IPS DF 4.7 (cell line): ENCODE data around the gene NEK9.
"Not testable (repeated sequence)": the region's sequence is repeated elsewhere in the genome, so short reads cannot be mapped to it uniquely, and the experiment has no call there.

Source experiments
- DNase-seq: peaks from one replicate; pipeline ENCODE4 v3.0.0-alpha.2; 2013; ENCODE audit warnings: low spot score; ENCODE audit errors: extremely low read depth

Gene NEK9

GRCh38 chr14:75144944-75145343, 18.1 kb upstream of the NEK9 start:
- DNase-seq: no peak

DNA sequence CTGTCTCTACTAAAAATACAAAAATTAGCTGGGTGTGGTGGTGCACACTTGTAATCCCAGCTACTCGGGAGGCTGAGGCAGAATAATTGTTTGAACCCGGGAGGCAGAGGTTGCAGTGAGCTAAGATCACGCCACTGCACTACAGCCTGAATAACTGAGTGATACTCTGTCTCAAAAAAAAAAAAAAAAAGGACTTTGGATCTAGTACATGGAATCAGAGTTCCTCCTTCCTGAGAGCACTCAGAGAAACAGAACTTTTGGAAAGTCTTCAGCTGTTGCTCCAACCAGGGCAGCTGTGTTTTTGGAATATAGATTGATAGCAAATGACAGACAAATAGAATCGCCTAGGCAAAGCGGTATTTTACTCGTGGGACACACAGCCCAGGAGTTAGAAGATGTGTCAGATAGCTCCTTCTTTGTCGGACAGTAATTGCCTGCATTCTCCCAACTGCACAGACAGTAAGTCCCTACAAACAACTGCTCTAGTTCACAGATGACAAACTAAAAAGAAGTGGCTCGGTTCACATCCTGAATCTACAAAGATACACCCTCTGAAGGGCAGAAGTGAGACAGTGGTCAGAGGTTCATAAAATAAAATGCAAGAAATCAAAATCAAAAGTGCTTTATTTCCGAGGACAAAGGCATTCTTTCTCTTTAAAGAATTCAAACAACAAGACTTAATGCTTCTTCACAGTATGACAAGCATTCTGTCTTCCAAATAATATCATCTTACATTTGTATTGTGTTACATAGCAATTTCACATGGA, 17.1 kb upstream of the NEK9 start:
- no peak for DNase-seq

GRCh38 chr14:75142494-75142893, 15.6 kb upstream of the NEK9 start:
- no peak for DNase-seq

DNA sequence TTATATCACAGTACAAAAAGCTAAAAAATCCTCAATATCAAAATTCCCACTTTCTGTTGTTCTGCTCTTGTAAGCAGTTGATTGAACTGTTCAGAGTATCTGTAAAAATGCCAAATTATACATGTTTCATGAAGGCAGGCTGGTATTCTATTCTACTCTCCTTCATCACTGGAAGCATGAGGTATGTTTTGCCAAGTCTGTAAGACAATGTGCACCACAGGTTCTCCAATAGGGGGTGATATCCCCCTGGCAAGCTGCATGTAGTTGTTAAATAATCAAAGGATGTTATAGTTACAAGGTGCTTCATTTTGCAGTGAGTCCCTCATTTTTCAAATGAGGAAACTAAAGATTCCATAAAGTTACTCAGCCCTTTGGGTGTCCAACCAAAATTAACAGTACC, 15.1 kb upstream of the NEK9 start:
- no peak for DNase-seq

- DNase-seq: no peak
Measured at GRCh38 chr14:75141062-75141461, 14.2 kb upstream of the NEK9 start.

DNA sequence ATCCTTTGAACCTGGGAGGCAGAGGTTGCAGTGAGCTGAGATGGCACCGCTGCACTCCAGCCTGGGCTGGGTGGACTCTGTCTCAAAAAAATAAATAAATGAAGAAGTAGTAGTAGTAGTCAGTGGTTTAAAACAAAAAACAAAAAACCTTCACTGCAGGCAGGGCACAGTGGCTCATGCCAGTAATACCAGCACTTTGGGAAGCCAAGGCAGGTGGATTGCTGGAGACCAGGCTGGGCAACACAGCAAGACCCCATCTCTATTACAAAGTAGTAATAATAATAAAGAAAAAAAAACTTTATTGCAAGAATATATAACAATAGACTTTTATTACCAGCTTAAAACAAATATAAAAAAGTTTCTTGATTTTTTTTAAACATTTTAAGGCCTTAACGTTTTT, 13.8 kb upstream of the NEK9 start:
- no peak for DNase-seq

DNA sequence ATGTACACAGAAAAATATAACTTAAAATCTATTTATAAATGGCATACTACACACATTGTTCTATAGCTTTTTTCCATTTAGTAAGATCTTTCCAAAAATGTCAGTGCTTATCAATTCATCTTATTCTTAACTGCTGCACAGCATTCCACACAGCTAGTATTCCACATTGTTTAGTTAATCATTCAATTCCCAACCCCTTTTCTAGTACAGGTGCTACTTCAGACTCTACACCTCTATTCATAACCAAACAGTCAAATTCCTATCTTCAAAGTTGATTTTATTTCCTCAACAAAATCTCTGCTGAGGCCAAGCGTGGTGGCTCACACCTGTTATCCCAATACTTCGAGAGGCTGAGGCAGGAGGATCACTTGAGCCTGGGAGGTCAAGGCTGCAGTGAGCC, 12.3 kb upstream of the NEK9 start:
- DNase-seq: no peak

DNA sequence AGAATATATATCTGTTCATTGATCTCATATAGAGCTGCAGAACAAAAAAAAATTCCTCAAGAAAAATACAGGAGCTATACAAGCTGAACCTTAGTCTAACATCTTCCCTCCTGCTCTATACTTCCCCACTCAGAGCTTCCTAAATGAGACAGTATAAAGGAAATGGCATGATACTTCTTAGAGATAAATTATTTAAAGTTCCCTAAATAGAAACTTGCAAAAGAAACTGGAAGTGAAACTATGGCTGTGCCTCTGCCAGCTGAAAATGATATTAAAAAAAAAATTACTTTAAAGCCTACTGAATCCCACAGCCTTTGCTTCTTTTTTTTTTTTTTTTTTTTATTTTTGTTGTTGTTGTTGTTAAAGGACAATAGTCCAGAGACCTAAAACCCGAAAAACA, 11.6 kb upstream of the NEK9 start:
- DNase-seq: no peak

DNA sequence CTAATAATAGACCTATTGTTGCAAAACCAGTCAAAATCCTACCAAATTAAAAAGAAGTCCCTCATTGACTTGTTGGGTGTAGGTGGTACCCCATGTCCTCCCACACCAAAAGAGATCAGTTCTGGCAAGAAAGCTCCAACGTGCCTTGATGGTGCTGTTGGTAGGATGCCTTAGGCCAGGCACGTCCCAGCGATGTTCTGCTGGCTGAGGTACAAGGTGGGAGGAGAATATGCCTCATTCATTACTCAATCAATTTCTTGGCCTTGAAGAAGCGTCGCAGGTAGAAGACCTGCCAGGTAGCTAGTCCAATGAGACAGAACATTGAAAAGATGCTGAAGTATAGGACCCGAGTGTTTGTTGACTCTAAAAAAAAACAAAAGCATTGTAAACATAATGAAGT, 7.8 kb upstream of the NEK9 start:
- DNase-seq: no peak

DNA sequence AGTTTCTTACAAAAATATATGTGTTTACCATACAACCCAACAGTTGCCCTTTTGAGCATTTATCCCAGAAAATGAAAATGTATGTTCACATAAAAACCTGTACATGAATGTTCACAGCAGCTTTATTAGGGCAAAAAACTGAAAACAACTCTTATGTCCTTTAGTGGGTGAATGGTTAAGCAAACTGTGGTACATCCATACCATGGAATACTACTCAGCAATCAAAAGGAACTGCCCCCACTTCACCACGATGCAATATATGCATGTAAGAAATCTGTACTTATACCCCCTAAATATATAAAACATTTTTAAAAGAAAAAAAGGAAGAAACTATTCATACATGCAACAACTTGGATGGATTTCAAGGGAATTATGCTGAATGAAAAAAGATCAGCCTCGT, 6.7 kb upstream of the NEK9 start:
- DNase-seq: no peak

GRCh38 chr14:75132382-75133086, 5.7 kb upstream of the NEK9 start:
- peak; percentile 74 for DNase-seq

DNA sequence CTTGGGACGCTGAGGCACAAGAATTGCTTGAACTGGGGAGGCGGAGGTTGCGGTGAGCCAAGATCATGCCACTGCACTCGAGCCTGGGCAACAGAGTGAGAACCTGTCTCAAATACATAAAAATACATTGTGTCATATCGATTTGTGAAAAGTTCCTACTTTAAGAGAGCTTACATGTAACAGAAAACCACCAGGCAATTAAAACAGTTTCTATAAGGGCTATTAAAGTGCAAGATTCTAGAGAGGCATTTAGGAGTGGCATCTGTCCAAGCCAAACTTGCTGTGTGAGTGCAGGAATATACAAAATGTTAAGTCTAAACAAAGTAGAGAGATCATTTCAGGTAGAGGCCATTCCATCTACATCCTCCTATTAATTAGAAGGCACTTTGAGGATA, 1.7 kb upstream of the NEK9 start:
- no peak for DNase-seq

DNA sequence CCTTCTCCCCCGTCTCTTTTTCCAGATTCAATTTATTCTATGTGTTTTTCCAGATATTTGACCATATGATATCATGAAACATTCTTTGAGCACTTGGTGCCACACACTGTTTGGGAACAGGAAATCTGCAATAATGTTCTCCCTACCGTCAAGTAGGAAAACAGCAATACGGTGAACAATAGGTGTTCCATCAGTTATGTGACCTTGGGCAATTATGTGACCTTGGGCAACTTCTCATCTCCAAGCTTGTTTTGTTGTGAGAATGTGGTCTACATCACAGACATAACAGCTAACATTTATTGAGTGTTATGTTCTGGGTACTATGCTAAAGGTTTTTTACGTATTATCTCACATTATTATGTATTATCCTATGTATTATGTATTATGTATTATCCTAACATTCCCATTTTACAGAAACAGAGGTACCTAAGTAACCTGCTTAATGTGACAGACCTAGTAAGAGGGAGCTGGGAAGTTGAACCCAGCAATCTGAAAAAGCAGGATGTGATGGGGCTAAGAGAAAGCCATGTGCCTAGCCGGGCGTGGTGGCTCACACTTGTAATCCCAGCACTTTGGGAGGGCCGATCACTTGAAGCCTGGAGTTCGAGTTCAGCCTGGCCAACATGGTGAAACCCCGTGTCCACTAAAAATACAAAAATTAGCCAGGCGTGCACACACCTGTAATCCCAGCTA, 1.2 kb upstream of the NEK9 start:
- no peak for DNase-seq

DNA sequence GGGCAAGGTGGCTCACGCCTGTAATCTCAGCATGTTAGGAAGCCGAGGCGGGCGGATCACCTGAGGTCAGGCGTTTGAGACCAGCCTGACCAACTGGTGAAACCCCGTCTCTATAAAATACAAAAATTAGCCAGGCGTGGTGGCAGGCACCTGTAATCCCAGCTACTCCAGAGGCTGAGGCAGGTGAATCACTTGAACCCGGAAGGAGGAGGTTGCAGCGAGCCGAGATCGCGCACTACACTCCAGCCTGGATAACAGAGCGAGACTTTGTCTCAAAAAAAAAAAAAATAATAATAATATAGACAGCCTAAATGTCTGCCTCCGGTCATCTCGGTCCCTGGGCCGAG, 599 bp upstream of the NEK9 start:
- not testable (repeated sequence) for DNase-seq

- DNase-seq: no peak
Measured at GRCh38 chr14:75126121-75126544, 715 bp downstream of the NEK9 start.

GRCh38 chr14:75125617-75126016, 1.2 kb downstream of the NEK9 start:
- no peak for DNase-seq

DNA sequence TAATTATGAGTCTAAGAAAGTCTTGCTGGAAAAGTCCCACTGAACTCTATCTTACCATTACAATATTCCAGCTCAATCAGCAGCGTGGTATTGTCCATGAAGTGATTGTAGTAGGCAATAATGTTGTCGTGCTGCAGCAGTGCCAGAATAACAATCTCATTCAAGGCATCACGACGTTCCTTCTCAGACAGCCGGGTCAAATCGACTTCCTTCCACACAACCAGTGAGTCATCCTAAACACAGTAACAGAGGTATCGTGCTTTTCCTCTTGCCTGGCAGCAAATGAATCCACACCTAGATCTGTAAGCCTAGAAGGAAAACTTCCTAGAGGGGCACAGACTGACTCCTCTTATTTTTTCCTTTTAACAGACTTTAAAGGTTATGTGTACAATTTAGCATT, 2.9 kb downstream of the NEK9 start:
- DNase-seq: no peak

- no peak for DNase-seq
Measured at GRCh38 chr14:75121552-75121951, 5.3 kb downstream of the NEK9 start.

GRCh38 chr14:75120541-75121291, 6.1 kb downstream of the NEK9 start:
- DNase-seq: no peak

DNA sequence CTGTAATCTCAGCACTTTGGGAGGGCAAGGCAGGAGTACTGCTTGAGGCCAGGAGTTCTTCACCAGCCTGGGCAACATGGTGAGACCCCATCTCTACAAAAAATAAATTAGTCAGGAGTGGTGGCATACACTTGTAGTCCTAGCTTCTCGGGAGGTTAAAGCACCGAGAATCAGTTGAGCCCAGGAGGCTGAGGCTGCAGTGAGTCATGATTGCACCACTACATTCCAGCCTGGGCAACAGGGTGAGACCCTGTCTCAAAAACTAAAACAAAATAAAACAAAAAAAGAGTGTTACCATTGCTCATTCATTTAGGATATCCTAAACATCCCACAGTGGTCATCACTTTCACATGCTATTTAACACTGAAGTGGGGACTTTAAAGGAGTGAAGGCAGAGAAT, 7.8 kb downstream of the NEK9 start:
- DNase-seq: no peak

DNA sequence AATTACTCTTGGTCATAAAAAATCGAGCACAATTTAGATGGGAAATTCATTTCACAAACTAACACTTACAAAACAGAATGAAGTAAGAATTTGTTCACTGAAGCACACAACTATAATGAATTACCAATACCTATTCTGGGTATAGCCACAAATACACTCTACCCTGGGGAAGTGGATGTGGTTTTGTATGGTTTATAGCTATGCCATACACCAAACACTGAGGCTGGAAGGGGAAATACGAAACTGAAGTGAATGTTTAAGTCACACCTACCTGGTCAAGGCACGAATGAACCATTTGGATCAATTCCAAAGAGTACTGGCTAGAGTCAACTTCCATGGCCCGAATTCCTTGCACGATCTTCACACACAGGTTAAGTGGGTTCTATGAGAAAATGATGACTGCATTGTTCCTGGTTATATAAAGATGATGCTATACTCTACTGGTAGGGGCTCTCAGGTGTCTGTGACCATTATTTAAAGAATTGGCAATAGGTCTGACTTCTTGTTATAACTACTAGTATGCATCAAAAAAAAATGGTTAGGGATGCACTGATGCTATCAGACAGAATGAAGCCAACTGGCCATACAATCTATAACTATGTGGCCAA, 12.8 kb downstream of the NEK9 start:
- no peak for DNase-seq

- DNase-seq: no peak
Measured at GRCh38 chr14:75109877-75110276, 17.0 kb downstream of the NEK9 start.
